HL-60 (cell line): ENCODE measurements around the gene MAB21L4.

Experiments
- DNase-seq, 2 experiments: peaks; one replicate each; pipeline ENCODE4 v3.0.0-alpha.2; 2010 to 2020; ENCODE audit warnings: low read depth in 1 of 2, low spot score in 1 of 2
- H3K27ac ChIP-seq: fragments of 250-450 bp; sonication (Bioruptor Pico); replicated peaks from 2 replicates; pipeline ENCODE4 v1.5.1; 2020; ENCODE audit warnings: mild to moderate bottlenecking, moderate library complexity
- H3K27me3 ChIP-seq: fragments of 250-450 bp; sonication (Bioruptor Pico); 2 replicates; pipeline ENCODE4 v1.5.1; 2021; ENCODE audit warnings: mild to moderate bottlenecking, moderate library complexity; ENCODE audit not compliant: insufficient read depth, poor library complexity, severe bottlenecking
- H3K4me3 ChIP-seq: replicated peaks from 2 replicates; pipeline ENCODE4 v1.5.1; 2011; ENCODE audit warnings: mild to moderate bottlenecking, control low read depth, low read length; ENCODE audit not compliant: insufficient read depth
- GABPA ChIP-seq: IDR thresholded peaks from 2 replicates; pipeline ENCODE4 v1.6.1; 2012; ENCODE audit warnings: low read depth
- POLR2AphosphoS5 ChIP-seq: IDR thresholded peaks from 2 replicates; pipeline ENCODE4 v1.6.1; 2012; ENCODE audit warnings: low read depth
- REST ChIP-seq: IDR thresholded peaks from 2 replicates; pipeline ENCODE4 v1.6.1; 2012; ENCODE audit warnings: low read depth; ENCODE audit not compliant: insufficient replicate concordance
- SPI1 ChIP-seq: IDR thresholded peaks from 2 replicates; pipeline ENCODE4 v1.6.1; 2012; ENCODE audit warnings: low read depth, mild to moderate bottlenecking, borderline replicate concordance
- TF ChIP-seq, protein P1 (sequence below): IDR thresholded peaks from one replicate; pipeline ENCODE4 v1.5.1; 2011; ENCODE audit warnings: low read length, control low read depth, inconsistent platforms; ENCODE audit not compliant: insufficient read depth

Gene MAB21L4

DNA sequence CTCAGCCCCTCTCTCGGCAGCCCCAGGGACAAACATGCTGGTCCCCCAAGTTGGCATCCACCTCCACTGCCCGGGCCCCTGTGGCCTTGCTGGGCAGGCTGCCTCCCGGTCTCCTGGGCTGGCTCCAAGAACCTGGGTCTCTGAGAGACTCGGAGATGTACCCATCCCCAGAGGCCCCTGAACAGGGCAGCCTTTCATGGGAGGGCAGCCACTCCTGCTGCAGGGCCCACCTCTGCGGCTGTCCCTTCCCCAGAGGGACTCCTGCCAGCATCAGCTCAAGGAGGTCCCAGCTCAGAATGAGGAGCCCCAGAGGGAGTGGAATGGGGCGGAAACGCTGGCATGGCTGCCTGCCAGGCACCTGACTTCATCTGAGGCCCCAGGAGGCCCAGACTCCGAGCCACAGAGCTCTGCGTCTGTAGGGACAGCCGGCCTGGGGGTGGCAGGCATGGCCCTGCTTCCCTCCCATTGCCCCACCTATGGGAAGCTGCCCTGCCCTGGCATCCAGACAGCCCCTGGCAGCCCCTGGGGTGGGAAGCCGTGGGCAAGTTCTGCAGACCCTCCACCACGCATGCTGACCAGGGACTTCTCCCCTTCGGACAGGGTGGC is 9.3 kb upstream of the MAB21L4 start:
- Histone ChIP-seq H3K27me3 (peaks cover under 1% of the 10 kb centered on the region), H3K4me3 (no peak overlapping the region), H3K27ac (no peak overlapping the region)
- DNase-seq: no peak
- TF ChIP-seq GABPA (no peak), SPI1 (no peak), POLR2AphosphoS5 (no peak), REST (no peak)
- TF ChIP-seq, protein P1, sequence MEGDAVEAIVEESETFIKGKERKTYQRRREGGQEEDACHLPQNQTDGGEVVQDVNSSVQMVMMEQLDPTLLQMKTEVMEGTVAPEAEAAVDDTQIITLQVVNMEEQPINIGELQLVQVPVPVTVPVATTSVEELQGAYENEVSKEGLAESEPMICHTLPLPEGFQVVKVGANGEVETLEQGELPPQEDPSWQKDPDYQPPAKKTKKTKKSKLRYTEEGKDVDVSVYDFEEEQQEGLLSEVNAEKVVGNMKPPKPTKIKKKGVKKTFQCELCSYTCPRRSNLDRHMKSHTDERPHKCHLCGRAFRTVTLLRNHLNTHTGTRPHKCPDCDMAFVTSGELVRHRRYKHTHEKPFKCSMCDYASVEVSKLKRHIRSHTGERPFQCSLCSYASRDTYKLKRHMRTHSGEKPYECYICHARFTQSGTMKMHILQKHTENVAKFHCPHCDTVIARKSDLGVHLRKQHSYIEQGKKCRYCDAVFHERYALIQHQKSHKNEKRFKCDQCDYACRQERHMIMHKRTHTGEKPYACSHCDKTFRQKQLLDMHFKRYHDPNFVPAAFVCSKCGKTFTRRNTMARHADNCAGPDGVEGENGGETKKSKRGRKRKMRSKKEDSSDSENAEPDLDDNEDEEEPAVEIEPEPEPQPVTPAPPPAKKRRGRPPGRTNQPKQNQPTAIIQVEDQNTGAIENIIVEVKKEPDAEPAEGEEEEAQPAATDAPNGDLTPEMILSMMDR: no peak

- Histone ChIP-seq H3K27ac (no peak overlapping the region), H3K4me3 (no peak overlapping the region), H3K27me3 (no peaks in the 10 kb centered on the region)
- no peak for DNase-seq
- TF ChIP-seq, protein P1: no peak
- TF ChIP-seq SPI1: no peak
Measured at GRCh38 chr2:240904216-240905175, 8.5 kb upstream of the MAB21L4 start.

DNA sequence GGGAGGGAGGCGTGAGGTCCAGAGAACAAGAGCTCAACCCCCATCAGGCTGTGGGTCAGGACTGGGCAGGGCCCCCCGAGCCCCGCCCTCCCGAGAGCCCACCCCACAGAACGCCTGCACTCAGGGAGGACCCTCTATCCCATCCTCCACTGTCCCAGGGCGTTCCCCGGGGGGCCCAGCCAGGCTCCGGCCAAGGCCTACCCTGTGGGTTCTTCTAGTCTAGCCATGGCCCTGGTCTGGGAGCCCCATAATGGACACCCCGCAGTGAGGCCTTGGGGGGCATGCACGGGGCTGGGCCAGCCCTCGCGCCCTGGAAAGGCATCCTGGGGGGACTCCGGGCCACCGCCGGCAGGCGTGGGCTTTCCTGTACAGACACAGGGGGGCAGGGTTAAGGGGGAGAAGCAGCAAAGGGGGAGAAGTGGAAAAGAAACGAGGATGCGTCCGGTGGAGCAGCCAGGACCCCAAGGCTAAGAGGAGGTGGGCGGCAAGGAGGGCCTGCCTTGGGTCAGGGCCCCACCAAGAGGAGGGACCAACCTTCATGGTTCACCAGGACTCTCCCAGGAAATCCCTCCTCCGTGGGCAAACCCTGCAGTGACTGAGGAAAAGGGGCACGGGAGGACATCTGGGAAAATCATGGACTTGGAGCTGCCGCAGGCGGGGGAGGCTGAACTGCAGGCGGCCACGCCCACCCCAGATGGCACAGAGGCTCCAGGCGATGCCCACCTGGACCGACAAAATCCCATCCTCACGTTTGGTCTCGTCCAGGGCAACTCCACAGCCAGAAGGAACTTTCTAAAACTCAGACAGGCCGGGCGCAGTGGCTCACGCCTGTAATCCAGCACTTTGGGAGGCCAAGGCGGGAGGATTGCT is 7.5 kb upstream of the MAB21L4 start:
- Histone ChIP-seq H3K4me3 (no peak overlapping the region), H3K27me3 (no peaks in the 10 kb centered on the region), H3K27ac (no peak overlapping the region)
- DNase-seq: no peak
- TF ChIP-seq SPI1: no peak
- TF ChIP-seq, protein P1: no peak
- TF ChIP-seq POLR2AphosphoS5: no peak
- TF ChIP-seq GABPA: no peak
- TF ChIP-seq REST: no peak
